Calu3 (cell line): ENCODE data around the gene CDK5RAP2. TPM values are rescaled to one million over a fixed set of nuclear protein-coding genes. Genes with fewer than 3 reads are reported as not detected.

Source experiments
- BruUV-seq: library from RNA; stranded (reverse); fragments of 400-500 nt; replicated peaks from 2 replicates; lab custom pipeline; 2021; lab: Mats Ljungman, UMichigan
- CTCF ChIA-PET: fragments of 300-600 bp; sonication (Branson Sonifier 250); formaldehyde crosslinking; loops from one replicate; lab custom pipeline; 2022; ENCODE audit warnings: antibody characterized with exemption; lab: Charles Lee
- DNase-seq: peaks from one replicate; pipeline ENCODE4 v3.0.0; 2022
- H3K27ac Mint-ChIP-seq: one replicate; pipeline ENCODE4 v1.8.0; 2022; ENCODE audit warnings: mixed read lengths; ENCODE audit not compliant: unreplicated experiment
- H3K27me3 Mint-ChIP-seq: one replicate; pipeline ENCODE4 v1.8.0; 2022; ENCODE audit warnings: mixed read lengths; ENCODE audit not compliant: unreplicated experiment
- H3K36me3 Mint-ChIP-seq: one replicate; pipeline ENCODE4 v1.8.0; 2022; ENCODE audit warnings: mild to moderate bottlenecking, moderate library complexity, mixed read lengths; ENCODE audit not compliant: insufficient read depth, unreplicated experiment
- H3K4me1 Mint-ChIP-seq: one replicate; pipeline ENCODE4 v1.8.0; 2022; ENCODE audit warnings: mild to moderate bottlenecking, low read depth, mixed read lengths; ENCODE audit not compliant: unreplicated experiment
- H3K4me3 Mint-ChIP-seq: one replicate; pipeline ENCODE4 v1.8.0; 2022; ENCODE audit warnings: mild to moderate bottlenecking, low read depth, moderate library complexity, mixed read lengths; ENCODE audit not compliant: unreplicated experiment
- H3K9me3 Mint-ChIP-seq: one replicate; pipeline ENCODE4 v1.8.0; 2022; ENCODE audit warnings: low read depth, mixed read lengths; ENCODE audit not compliant: unreplicated experiment
- intact Hi-C: fragments of 100-400 bp; cut with micrococcal nuclease; formaldehyde crosslinking; loops from one replicate; pipeline ENCODE4 v1.10.0; 2022; ENCODE audit not compliant: unreplicated experiment
- total RNA-seq: library from RNA; stranded (reverse); gene quantifications from 2 replicates; pipeline ENCODE4 v1.2.3, GENCODE V29; 2022
- TF ChIP-seq, protein P1 (sequence below): fragments of 200-600 bp; IDR thresholded peaks from one replicate; pipeline ENCODE4 v1.8.0; 2022; ENCODE audit warnings: antibody characterized with exemption; ENCODE audit not compliant: unreplicated experiment

The CDK5RAP2 gene
- total RNA-seq, 1 experiment from 2014 or later, result 40.7 TPM

DNA sequence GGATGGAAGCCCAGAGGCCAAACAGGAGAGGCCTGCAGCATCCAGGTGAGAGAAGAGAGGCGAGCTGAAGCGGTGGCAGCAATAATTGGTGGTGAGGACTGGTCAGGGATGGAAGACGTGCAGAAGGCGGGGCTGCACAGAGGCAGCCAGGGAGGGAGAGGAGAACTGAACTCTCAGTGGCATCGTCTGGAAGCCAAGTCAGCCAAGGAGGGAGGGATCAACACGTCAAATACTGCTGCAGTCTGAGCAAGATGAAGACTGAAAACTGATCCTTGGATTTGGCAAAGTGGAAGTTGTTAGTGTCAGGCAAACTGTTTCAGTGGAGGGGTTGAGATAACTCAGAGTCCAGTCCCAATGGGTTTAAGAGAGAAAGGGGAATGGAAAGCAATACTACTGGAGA, 145.4 kb downstream of the CDK5RAP2 start:
- Mint-ChIP-seq H3K36me3 (peaks cover 9% of the 10 kb centered on the region), H3K27me3 (no peaks in the 10 kb centered on the region), H3K9me3 (no peaks in the 10 kb centered on the region), H3K27ac (no peak overlapping the region), H3K4me3 (no peak overlapping the region), H3K4me1 (no peaks in the 10 kb centered on the region)
- DNase-seq, result no peak
- BruUV-seq, result no TSS peak
- TF ChIP-seq, protein P1, sequence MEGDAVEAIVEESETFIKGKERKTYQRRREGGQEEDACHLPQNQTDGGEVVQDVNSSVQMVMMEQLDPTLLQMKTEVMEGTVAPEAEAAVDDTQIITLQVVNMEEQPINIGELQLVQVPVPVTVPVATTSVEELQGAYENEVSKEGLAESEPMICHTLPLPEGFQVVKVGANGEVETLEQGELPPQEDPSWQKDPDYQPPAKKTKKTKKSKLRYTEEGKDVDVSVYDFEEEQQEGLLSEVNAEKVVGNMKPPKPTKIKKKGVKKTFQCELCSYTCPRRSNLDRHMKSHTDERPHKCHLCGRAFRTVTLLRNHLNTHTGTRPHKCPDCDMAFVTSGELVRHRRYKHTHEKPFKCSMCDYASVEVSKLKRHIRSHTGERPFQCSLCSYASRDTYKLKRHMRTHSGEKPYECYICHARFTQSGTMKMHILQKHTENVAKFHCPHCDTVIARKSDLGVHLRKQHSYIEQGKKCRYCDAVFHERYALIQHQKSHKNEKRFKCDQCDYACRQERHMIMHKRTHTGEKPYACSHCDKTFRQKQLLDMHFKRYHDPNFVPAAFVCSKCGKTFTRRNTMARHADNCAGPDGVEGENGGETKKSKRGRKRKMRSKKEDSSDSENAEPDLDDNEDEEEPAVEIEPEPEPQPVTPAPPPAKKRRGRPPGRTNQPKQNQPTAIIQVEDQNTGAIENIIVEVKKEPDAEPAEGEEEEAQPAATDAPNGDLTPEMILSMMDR, result no peak
- CTCF ChIA-PET, result no interaction called here
- intact Hi-C loops, result no loop called here

DNA sequence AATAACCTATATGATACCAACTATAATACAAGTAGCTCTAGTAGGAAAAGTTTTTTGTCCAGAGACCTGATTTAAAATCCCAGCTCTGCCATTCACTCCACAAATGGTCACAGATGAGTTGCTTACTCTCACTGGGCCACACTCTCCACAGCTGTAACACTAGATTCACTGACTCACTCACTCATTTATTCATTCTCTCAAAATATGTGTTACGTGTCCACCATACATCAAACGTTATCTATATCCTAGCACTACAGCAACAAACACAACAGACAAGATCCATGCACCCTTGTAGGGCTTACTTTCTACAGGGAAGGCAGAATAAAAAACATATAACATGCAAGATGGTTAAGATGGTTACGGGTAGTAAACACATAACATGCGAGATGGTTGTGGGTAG, 146.3 kb downstream of the CDK5RAP2 start:
- intact Hi-C loops, result no loop called here
- Mint-ChIP-seq H3K27me3 (no peaks in the 10 kb centered on the region), H3K4me3 (no peak overlapping the region), H3K27ac (no peak overlapping the region), H3K4me1 (no peaks in the 10 kb centered on the region), H3K9me3 (no peaks in the 10 kb centered on the region), H3K36me3 (peaks cover 9% of the 10 kb centered on the region)
- no peak for DNase-seq
- CTCF ChIA-PET, result no interaction called here
- TF ChIP-seq, protein P1, result no peak
- BruUV-seq, result no TSS peak

DNA sequence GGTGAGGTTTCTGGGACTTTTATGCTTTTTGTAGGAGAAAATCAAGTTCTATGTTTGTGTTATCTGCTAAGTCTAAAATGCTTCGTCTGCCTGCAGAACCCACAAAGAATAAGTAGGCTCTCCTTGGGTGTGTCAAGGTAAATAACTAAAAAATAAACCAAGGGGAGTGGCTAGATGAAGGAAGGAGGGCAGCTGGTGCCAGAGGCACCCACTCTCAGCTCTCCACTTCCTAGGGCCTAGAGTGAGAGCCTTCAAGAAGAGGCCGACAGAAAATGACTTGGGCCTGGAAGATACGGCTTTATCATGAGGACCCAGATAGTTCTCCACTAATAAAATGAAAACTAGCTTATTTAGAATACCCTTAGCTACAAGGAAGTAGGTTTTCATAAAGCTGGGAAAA, 147.4 kb downstream of the CDK5RAP2 start:
- TF ChIP-seq, protein P1, result no peak
- intact Hi-C loops, result no loop called here
- H3K36me3 Mint-ChIP-seq, result peaks cover 9% of the 10 kb centered on the region
- H3K4me1 Mint-ChIP-seq, result no peaks in the 10 kb centered on the region
- no peak overlapping the region for H3K4me3 Mint-ChIP-seq
- no peak overlapping the region for H3K27ac Mint-ChIP-seq
- H3K9me3 Mint-ChIP-seq, result no peaks in the 10 kb centered on the region
- no peak for DNase-seq
- no TSS peak for BruUV-seq
- CTCF ChIA-PET, result no interaction called here
- no peaks in the 10 kb centered on the region for H3K27me3 Mint-ChIP-seq

DNA sequence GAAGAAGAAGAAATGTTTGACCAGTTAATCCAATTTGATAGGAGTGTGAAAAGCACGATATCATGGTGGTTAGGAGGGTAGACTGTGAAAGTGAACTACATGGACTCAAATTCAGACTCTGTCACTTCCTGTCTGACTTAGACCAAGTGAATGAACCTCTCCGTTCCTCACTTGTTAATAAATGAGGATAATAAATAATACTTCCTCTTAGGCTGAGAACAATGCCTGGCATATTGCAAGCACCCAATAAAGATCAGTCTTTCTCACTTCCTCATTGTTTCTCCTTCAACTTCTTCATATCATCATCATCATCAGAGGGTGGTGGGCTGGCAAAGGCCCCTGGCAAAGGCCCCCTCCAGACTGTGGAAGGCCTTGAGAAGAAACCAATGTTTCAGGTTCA, 148.7 kb downstream of the CDK5RAP2 start:
- intact Hi-C loops, result no loop called here

More for the DNA sequence above, 148.7 kb downstream of the CDK5RAP2 start:
- DNase-seq, result no peak
- Mint-ChIP-seq H3K27ac (no peak overlapping the region), H3K27me3 (no peaks in the 10 kb centered on the region), H3K4me1 (no peaks in the 10 kb centered on the region), H3K9me3 (no peaks in the 10 kb centered on the region), H3K36me3 (peaks cover 9% of the 10 kb centered on the region), H3K4me3 (no peak overlapping the region)
- TF ChIP-seq, protein P1, result no peak
- BruUV-seq, result no TSS peak
- CTCF ChIA-PET, result no interaction called here
